ENCODE data around the gene TMTC1.

Gene TMTC1

GRCh38 chr12:29463198-29463597 is 320.5 kb downstream of the TMTC1 start:
- no peak for DNase-seq (ENCODE audit: low spot score)
- TF ChIP-seq CTCF (IDR thresholded peaks at IDR 0.05; ENCODE audit: borderline replicate concordance, control extremely low read depth, extremely low read depth, insufficient read depth, missing control alignments): no peak
- in situ Hi-C loops (cut with MboI; ENCODE audit: low sequenced_read_pairs, unreplicated experiment): no loop called here

- DNase-seq (ENCODE audit: low spot score): no peak
- TF ChIP-seq CTCF (IDR thresholded peaks at IDR 0.05; ENCODE audit: borderline replicate concordance, control extremely low read depth, extremely low read depth, insufficient read depth, missing control alignments): no peak
- in situ Hi-C loops (cut with MboI; ENCODE audit: low sequenced_read_pairs, unreplicated experiment): no loop called here
These were observed 323.7 kb downstream of the TMTC1 start for GRCh38 chr12:29460082-29460481.

- DNase-seq (ENCODE audit: low spot score): no peak
- in situ Hi-C loops (cut with MboI; ENCODE audit: low sequenced_read_pairs, unreplicated experiment): no loop called here
- TF ChIP-seq CTCF (IDR thresholded peaks at IDR 0.05; ENCODE audit: borderline replicate concordance, control extremely low read depth, extremely low read depth, insufficient read depth, missing control alignments): no peak
These were observed 328.7 kb downstream of the TMTC1 start for GRCh38 chr12:29455087-29455486.

- in situ Hi-C loops (cut with MboI; ENCODE audit: low sequenced_read_pairs, unreplicated experiment): no loop called here
- no peak for DNase-seq (ENCODE audit: low spot score)
- TF ChIP-seq CTCF (IDR thresholded peaks at IDR 0.05; ENCODE audit: borderline replicate concordance, control extremely low read depth, extremely low read depth, insufficient read depth, missing control alignments): no peak
These were observed 331.9 kb downstream of the TMTC1 start for GRCh38 chr12:29451888-29452287.
